NCI-H774 (cell line): ENCODE data around the gene BOD1.

Source experiments
- DNase-seq: peaks from one replicate; lab custom pipeline; 2025; lab: John Stamatoyannopoulos, UW

The BOD1 gene

GRCh38 chr5:173616577-173617118, at the start of gene BOD1:
Gene BOD1, minus strand, starts transcription at chr5:173616650. Its CDS starts 214 bp downstream, at chr5:173616436.
- peak; percentile 96 for DNase-seq

GRCh38 chr5:173665326-173665725, 48.9 kb upstream of the BOD1 start:
- no peak for DNase-seq

GRCh38 chr5:173664154-173664526, 47.7 kb upstream of the BOD1 start:
- no peak for DNase-seq

GRCh38 chr5:173663352-173664153, 47.1 kb upstream of the BOD1 start:
- DNase-seq: no peak

GRCh38 chr5:173662581-173663351, 46.3 kb upstream of the BOD1 start:
- DNase-seq: no peak

GRCh38 chr5:173660481-173661280, 44.2 kb upstream of the BOD1 start:
- no peak for DNase-seq

- DNase-seq: no peak
Observed at GRCh38 chr5:173659423-173659822, 43.0 kb upstream of the BOD1 start.

GRCh38 chr5:173657741-173658356, 41.4 kb upstream of the BOD1 start:
- no peak for DNase-seq

- no peak for DNase-seq
Observed at GRCh38 chr5:173655196-173655797, 38.8 kb upstream of the BOD1 start.

GRCh38 chr5:173653822-173654523, 37.5 kb upstream of the BOD1 start:
- no peak for DNase-seq

GRCh38 chr5:173648308-173648866, 31.9 kb upstream of the BOD1 start:
- no peak for DNase-seq

- DNase-seq: no peak
Observed at GRCh38 chr5:173646692-173647091, 30.2 kb upstream of the BOD1 start.

GRCh38 chr5:173645890-173646574, 29.6 kb upstream of the BOD1 start:
- no peak for DNase-seq

GRCh38 chr5:173645437-173645807, 29.0 kb upstream of the BOD1 start:
- no peak for DNase-seq

- DNase-seq: no peak
Observed at GRCh38 chr5:173644673-173645436, 28.4 kb upstream of the BOD1 start.

- DNase-seq: peak; percentile 50
Observed at GRCh38 chr5:173643964-173644363, 27.5 kb upstream of the BOD1 start.

GRCh38 chr5:173642895-173643481, 26.5 kb upstream of the BOD1 start:
- no peak for DNase-seq

GRCh38 chr5:173642191-173642816, 25.9 kb upstream of the BOD1 start:
- no peak for DNase-seq
